Measurements from ENCODE around the gene HBEGF.
"Not testable (repeated sequence)": the region's sequence is repeated elsewhere in the genome, so short reads cannot be mapped to it uniquely, and the experiment has no call there.

The HBEGF gene

GRCh38 chr5:140344683-140345423, 1.6 kb downstream of the HBEGF start:
- no peak for DNase-seq
- H3K36me3 Mint-ChIP-seq (ENCODE audit: low read depth) = no peaks in the 10 kb centered on the region
- TF ChIP-seq, protein P1, sequence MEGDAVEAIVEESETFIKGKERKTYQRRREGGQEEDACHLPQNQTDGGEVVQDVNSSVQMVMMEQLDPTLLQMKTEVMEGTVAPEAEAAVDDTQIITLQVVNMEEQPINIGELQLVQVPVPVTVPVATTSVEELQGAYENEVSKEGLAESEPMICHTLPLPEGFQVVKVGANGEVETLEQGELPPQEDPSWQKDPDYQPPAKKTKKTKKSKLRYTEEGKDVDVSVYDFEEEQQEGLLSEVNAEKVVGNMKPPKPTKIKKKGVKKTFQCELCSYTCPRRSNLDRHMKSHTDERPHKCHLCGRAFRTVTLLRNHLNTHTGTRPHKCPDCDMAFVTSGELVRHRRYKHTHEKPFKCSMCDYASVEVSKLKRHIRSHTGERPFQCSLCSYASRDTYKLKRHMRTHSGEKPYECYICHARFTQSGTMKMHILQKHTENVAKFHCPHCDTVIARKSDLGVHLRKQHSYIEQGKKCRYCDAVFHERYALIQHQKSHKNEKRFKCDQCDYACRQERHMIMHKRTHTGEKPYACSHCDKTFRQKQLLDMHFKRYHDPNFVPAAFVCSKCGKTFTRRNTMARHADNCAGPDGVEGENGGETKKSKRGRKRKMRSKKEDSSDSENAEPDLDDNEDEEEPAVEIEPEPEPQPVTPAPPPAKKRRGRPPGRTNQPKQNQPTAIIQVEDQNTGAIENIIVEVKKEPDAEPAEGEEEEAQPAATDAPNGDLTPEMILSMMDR (IDR thresholded peaks at IDR 0.05) = no peak
- H3K4me3 Mint-ChIP-seq = peak overlapping the region; percentile 81
- peaks cover 20% of the 10 kb centered on the region for H3K4me1 Mint-ChIP-seq
- H3K27ac Mint-ChIP-seq = no peak overlapping the region
- peaks cover 66% of the 10 kb centered on the region for H3K27me3 Mint-ChIP-seq (ENCODE audit: low read depth, poor library complexity)
- H3K9me3 Mint-ChIP-seq = no peaks in the 10 kb centered on the region

DNA sequence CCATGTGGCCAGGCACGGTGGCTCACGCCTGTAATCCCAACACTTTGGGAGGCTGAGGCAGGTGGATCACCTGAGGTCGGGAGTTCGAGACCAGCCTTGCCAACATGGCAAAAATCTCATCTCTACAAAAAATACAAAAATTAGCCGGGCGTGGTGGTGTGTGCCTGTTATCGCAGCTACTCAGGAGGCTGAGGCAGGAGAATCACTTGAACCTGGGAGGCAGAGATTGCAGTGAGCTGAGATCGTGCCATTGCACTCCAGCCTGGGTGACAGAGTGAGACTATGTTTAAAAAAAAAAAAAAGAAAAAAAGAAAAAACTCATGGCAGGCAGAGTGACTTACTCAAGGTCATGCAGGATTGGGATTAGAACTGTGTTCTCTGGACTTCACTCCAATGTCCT, 2.6 kb downstream of the HBEGF start:
- not testable (repeated sequence) for H3K36me3 Mint-ChIP-seq (ENCODE audit: low read depth); H3K9me3 Mint-ChIP-seq; H3K4me3 Mint-ChIP-seq; H3K27ac Mint-ChIP-seq; DNase-seq
- Mint-ChIP-seq H3K4me1 (peaks cover 20% of the 10 kb centered on the region), H3K27me3 (ENCODE audit: low read depth, poor library complexity) (peaks cover 58% of the 10 kb centered on the region)

- no peaks in the 10 kb centered on the region for H3K36me3 Mint-ChIP-seq (ENCODE audit: low read depth)
- peaks cover 20% of the 10 kb centered on the region for H3K4me1 Mint-ChIP-seq
- no peaks in the 10 kb centered on the region for H3K9me3 Mint-ChIP-seq
- no peak overlapping the region for H3K4me3 Mint-ChIP-seq
- TF ChIP-seq, protein P1 (IDR thresholded peaks at IDR 0.05) = no peak
- no peak overlapping the region for H3K27ac Mint-ChIP-seq
- DNase-seq = no peak
- H3K27me3 Mint-ChIP-seq (ENCODE audit: low read depth, poor library complexity) = peaks cover 50% of the 10 kb centered on the region
These were observed 3.5 kb downstream of the HBEGF start for GRCh38 chr5:140342896-140343295.

DNA sequence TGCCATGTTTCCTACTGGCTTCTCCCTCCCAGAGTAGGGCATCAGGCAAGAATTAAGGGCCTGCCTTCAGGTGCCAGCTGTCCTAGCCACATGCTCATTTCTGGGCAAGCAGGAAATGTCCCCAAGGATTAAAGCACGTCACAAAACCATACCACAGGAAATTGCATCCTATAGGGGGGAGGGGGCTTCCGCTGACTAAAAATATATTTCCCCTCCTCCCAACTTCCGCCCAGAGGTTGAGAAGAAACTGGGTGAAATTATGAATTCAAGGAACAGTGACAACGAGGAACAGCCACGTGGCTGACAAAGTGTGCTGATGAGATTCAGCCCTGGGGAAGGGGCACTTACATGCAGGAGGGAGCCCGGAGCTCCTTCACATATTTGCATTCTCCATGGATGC, 4.1 kb downstream of the HBEGF start:
- Mint-ChIP-seq H3K9me3 (no peaks in the 10 kb centered on the region), H3K4me3 (no peak overlapping the region), H3K4me1 (peaks cover 17% of the 10 kb centered on the region), H3K27me3 (ENCODE audit: low read depth, poor library complexity) (peaks cover 44% of the 10 kb centered on the region), H3K27ac (no peak overlapping the region), H3K36me3 (ENCODE audit: low read depth) (no peaks in the 10 kb centered on the region)
- TF ChIP-seq, protein P1 (IDR thresholded peaks at IDR 0.05) = no peak
- no peak for DNase-seq

- peaks cover 15% of the 10 kb centered on the region for H3K4me1 Mint-ChIP-seq
- no peak overlapping the region for H3K4me3 Mint-ChIP-seq
- H3K27ac Mint-ChIP-seq = no peak overlapping the region
- peaks cover 37% of the 10 kb centered on the region for H3K27me3 Mint-ChIP-seq (ENCODE audit: low read depth, poor library complexity)
- TF ChIP-seq, protein P1 (IDR thresholded peaks at IDR 0.05) = no peak
- no peak for DNase-seq
- no peaks in the 10 kb centered on the region for H3K36me3 Mint-ChIP-seq (ENCODE audit: low read depth)
- H3K9me3 Mint-ChIP-seq = no peaks in the 10 kb centered on the region
These were observed 4.8 kb downstream of the HBEGF start for GRCh38 chr5:140341591-140341990.

DNA sequence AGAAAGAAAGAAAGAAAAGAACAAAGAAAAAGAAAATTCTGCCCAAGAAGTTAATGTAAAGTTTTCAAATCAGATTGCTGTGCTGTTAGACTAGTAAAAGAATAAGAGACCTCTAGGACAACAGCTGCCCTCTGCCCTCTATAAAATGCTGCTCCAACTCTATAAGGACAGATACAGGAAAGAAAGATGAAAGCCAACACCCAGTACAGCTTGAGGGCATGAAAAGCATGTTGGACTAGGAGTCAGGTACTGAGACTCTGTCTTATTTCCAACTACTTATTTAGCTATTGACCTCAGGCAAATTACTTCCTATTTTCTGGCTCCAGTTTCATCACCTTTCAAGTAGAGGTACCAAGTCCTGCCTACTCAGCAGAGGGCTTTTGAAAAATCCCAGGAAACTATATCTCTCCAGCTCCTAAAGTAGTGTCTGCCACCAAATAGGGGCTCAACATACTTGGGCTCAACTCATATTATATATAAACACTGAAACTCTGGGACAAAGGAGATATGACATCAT, 5.7 kb downstream of the HBEGF start:
- Mint-ChIP-seq H3K9me3 (no peaks in the 10 kb centered on the region), H3K27ac (no peak overlapping the region), H3K27me3 (ENCODE audit: low read depth, poor library complexity) (peaks cover 31% of the 10 kb centered on the region), H3K4me1 (peaks cover 22% of the 10 kb centered on the region), H3K4me3 (no peak overlapping the region), H3K36me3 (ENCODE audit: low read depth) (no peaks in the 10 kb centered on the region)
- no peak for DNase-seq
- TF ChIP-seq, protein P1 (IDR thresholded peaks at IDR 0.05) = no peak

Measured in nephron progenitor cell (in vitro differentiated cells).